ENCODE data around the gene ASH1L.

DNA sequence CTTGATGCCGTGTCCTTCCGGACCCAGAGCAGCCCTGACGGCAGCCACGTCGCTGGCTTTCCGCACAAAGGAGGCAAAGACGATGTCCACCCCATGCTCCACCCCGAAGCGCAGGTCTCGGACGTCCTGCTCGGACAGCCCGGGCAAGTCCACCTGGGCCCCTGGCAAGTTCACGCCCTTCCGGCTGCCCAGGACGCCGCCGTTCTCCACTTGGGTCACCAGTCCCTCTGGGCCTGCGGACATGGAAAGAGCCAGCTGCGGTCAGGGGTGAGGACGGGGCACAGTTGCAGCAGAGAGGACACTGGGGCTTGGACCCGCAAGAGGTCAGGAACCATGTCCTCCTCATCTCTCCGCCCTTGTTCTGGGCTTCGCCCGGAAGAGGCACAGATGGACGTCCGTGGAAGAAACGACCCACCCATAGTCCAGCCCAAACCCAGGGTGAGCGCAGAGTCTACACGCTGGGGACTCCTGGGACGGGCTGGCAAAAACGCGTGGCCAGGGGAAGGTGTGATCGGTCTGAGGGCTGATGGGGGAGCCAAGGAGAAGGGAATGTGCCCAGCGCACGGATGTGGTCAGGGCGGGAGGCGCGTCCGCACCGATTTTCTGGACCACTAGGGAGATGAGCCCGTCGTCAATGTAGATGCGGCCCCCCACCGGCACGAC is 268.0 kb downstream of the ASH1L start:
- TF ChIP-seq POLR2A (IDR thresholded peaks at IDR 0.05) = no peak
- TF ChIP-seq, protein P1, sequence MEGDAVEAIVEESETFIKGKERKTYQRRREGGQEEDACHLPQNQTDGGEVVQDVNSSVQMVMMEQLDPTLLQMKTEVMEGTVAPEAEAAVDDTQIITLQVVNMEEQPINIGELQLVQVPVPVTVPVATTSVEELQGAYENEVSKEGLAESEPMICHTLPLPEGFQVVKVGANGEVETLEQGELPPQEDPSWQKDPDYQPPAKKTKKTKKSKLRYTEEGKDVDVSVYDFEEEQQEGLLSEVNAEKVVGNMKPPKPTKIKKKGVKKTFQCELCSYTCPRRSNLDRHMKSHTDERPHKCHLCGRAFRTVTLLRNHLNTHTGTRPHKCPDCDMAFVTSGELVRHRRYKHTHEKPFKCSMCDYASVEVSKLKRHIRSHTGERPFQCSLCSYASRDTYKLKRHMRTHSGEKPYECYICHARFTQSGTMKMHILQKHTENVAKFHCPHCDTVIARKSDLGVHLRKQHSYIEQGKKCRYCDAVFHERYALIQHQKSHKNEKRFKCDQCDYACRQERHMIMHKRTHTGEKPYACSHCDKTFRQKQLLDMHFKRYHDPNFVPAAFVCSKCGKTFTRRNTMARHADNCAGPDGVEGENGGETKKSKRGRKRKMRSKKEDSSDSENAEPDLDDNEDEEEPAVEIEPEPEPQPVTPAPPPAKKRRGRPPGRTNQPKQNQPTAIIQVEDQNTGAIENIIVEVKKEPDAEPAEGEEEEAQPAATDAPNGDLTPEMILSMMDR (IDR thresholded peaks at IDR 0.05) = no peak
